ENCODE measurements around the gene SLIT3.

GRCh38 chr5:169084775-169085174 is 216.2 kb downstream of the SLIT3 start:
- TF ChIP-seq CTCF (IDR thresholded peaks at IDR 0.05): no peak
- no peak for TF ChIP-seq EP300 (IDR thresholded peaks at IDR 0.05; ENCODE audit: borderline replicate concordance in 1 of 2, low read depth in 1 of 2, low read length in 1 of 2)

Data from SK-N-SH (cell line).